RWPE2 (cell line): Measurements from ENCODE around the gene PRMT9.

ENCODE experiments used
- ATAC-seq: fragments of 200-7000 bp; cut with Tn5 transposase; 3 replicates; pipeline ENCODE4 v1.9.1; 2021; ENCODE audit warnings: low read depth
- DNase-seq: peaks from one replicate; pipeline ENCODE4 v3.0.0-alpha.2; 2020; ENCODE audit warnings: low spot score
- H3K27ac ChIP-seq: fragments of 450-650 bp; 2 replicates; pipeline ENCODE4 v1.5.1; 2017; ENCODE audit warnings: mild to moderate bottlenecking; ENCODE audit not compliant: poor library complexity, severe bottlenecking
- H3K27me3 ChIP-seq: fragments of 250-450 bp; sonication (Bioruptor Pico); 2 replicates; pipeline ENCODE4 v1.5.1; 2021; ENCODE audit warnings: mild to moderate bottlenecking, moderate library complexity; ENCODE audit not compliant: insufficient read depth, poor library complexity, severe bottlenecking
- H3K36me3 ChIP-seq: fragments of 250-450 bp; sonication (Bioruptor Pico); 2 replicates; pipeline ENCODE4 v1.5.1; 2020; ENCODE audit warnings: low read depth, mild to moderate bottlenecking, moderate library complexity
- H3K4me1 ChIP-seq: fragments of 250-450 bp; sonication (Bioruptor Pico); 2 replicates; pipeline ENCODE4 v1.5.1; 2021; ENCODE audit warnings: mild to moderate bottlenecking, moderate library complexity; ENCODE audit not compliant: insufficient read depth, poor library complexity, severe bottlenecking
- H3K4me3 ChIP-seq: fragments of 250-450 bp; sonication (Bioruptor Pico); 2 replicates; pipeline ENCODE4 v1.5.1; 2021; ENCODE audit warnings: mild to moderate bottlenecking, moderate library complexity; ENCODE audit not compliant: severe bottlenecking
- H3K9me3 ChIP-seq: fragments of 250-450 bp; sonication (Bioruptor Pico); 2 replicates; pipeline ENCODE4 v1.5.1; 2021; ENCODE audit warnings: mild to moderate bottlenecking, moderate library complexity; ENCODE audit not compliant: severe bottlenecking
- CTCF ChIP-seq: fragments of 450-650 bp; IDR thresholded peaks from one replicate; pipeline ENCODE4 v1.5.1; 2017; ENCODE audit warnings: mild to moderate bottlenecking, moderate library complexity; ENCODE audit not compliant: poor library complexity, severe bottlenecking

PRMT9 gene

GRCh38 chr4:147638365-147638764, 45.6 kb downstream of the PRMT9 start:
- DNase-seq (no peak), ATAC-seq (no peak)
- no peaks in the 10 kb centered on the region for H3K9me3 ChIP-seq
- H3K27ac ChIP-seq, result no peak overlapping the region
- no peaks in the 10 kb centered on the region for H3K27me3 ChIP-seq
- no peak overlapping the region for H3K4me3 ChIP-seq
- no peaks in the 10 kb centered on the region for H3K4me1 ChIP-seq
- no peak for TF ChIP-seq CTCF
- peaks cover 74% of the 10 kb centered on the region for H3K36me3 ChIP-seq

GRCh38 chr4:147635348-147635747, 48.6 kb downstream of the PRMT9 start:
- Histone ChIP-seq H3K4me3 (no peak overlapping the region), H3K27ac (no peak overlapping the region), H3K36me3 (peaks cover 86% of the 10 kb centered on the region), H3K27me3 (no peaks in the 10 kb centered on the region), H3K9me3 (no peaks in the 10 kb centered on the region), H3K4me1 (no peaks in the 10 kb centered on the region)
- DNase-seq, result no peak
- TF ChIP-seq CTCF, result no peak
- no peak for ATAC-seq

- H3K4me1 ChIP-seq, result no peaks in the 10 kb centered on the region
- no peak for ATAC-seq
Measured at GRCh38 chr4:147633643-147634042, 50.3 kb downstream of the PRMT9 start.

GRCh38 chr4:147633113-147633512, 50.9 kb downstream of the PRMT9 start:
- Histone ChIP-seq H3K9me3 (no peaks in the 10 kb centered on the region), H3K4me1 (no peaks in the 10 kb centered on the region), H3K36me3 (peaks cover 95% of the 10 kb centered on the region), H3K27ac (no peak overlapping the region), H3K4me3 (no peak overlapping the region), H3K27me3 (no peaks in the 10 kb centered on the region)
- no peak for ATAC-seq
- no peak for TF ChIP-seq CTCF
- no peak for DNase-seq

More at GRCh38 chr4:147633643-147634042, 50.3 kb downstream of the PRMT9 start:
- Histone ChIP-seq H3K27me3 (no peaks in the 10 kb centered on the region), H3K4me3 (no peak overlapping the region), H3K9me3 (no peaks in the 10 kb centered on the region), H3K36me3 (peaks cover 95% of the 10 kb centered on the region), H3K27ac (no peak overlapping the region)
- TF ChIP-seq CTCF, result no peak
- DNase-seq, result no peak

GRCh38 chr4:147629783-147630730, 53.9 kb downstream of the PRMT9 start:
- no peak overlapping the region for H3K27ac ChIP-seq
- no peak for ATAC-seq
- no peak for DNase-seq
- no peak for TF ChIP-seq CTCF
- H3K36me3 ChIP-seq, result peaks cover 83% of the 10 kb centered on the region
- H3K4me3 ChIP-seq, result no peak overlapping the region
- H3K4me1 ChIP-seq, result no peaks in the 10 kb centered on the region
- no peaks in the 10 kb centered on the region for H3K27me3 ChIP-seq
- H3K9me3 ChIP-seq, result no peaks in the 10 kb centered on the region
